GM12878 (cell line): ENCODE data around the gene PARK7.

Experiments used
- ATF2 ChIP-seq: IDR thresholded peaks from 2 replicates; pipeline ENCODE4 v1.6.1; 2012; ENCODE audit warnings: low read length, inconsistent platforms
- CTCF ChIP-seq, 3 experiments: IDR thresholded peaks in 2 of 3; conservative IDR thresholded peaks in 1 of 3; 2 replicates each; pipeline ENCODE4 v1.5.1; 2011; ENCODE audit warnings: low read depth in 3 of 3, low read length in 3 of 3, mild to moderate bottlenecking in 3 of 3, control low read depth in 2 of 3, moderate library complexity in 2 of 3, inconsistent platforms in 1 of 3, mixed read lengths in 1 of 3; ENCODE audit not compliant: control insufficient read depth in 2 of 3, insufficient read depth in 1 of 3; ENCODE audit errors: extremely low read depth in 1 of 3
- EZH2 ChIP-seq: IDR thresholded peaks from 2 replicates; pipeline ENCODE4 v1.6.1; 2012; ENCODE audit warnings: low read depth, mild to moderate bottlenecking, control low read depth, inconsistent platforms, low read length, borderline replicate concordance; ENCODE audit not compliant: control insufficient read depth
- MAX ChIP-seq: IDR thresholded peaks from 2 replicates; pipeline ENCODE4 v1.6.1; 2012; ENCODE audit warnings: low read depth, low read length, improper control_type of control experiment
- NFIC ChIP-seq: IDR thresholded peaks from 2 replicates; pipeline ENCODE4 v1.6.1; 2012; ENCODE audit warnings: low read depth, mild to moderate bottlenecking, inconsistent platforms, low read length, moderate library complexity
- POLR2A ChIP-seq: IDR thresholded peaks from 2 replicates; pipeline ENCODE4 v1.6.1; 2011; ENCODE audit warnings: low read depth, mild to moderate bottlenecking, low read length
- POLR2AphosphoS2 ChIP-seq: IDR thresholded peaks from 2 replicates; pipeline ENCODE4 v1.6.1; 2011; ENCODE audit warnings: low read depth, mild to moderate bottlenecking, low read length, improper control_type of control experiment, moderate library complexity
- RFX5 ChIP-seq: IDR thresholded peaks from 2 replicates; pipeline ENCODE4 v1.6.1; 2011; ENCODE audit warnings: low read depth, low read length, improper control_type of control experiment
- SIN3A ChIP-seq: IDR thresholded peaks from 2 replicates; pipeline ENCODE4 v1.6.1; 2012; ENCODE audit warnings: low read depth, low read length, improper control_type of control experiment
- SPI1 ChIP-seq: IDR thresholded peaks from 2 replicates; pipeline ENCODE4 v1.6.1; 2011; ENCODE audit warnings: low read depth, mild to moderate bottlenecking, low read length, moderate library complexity, borderline replicate concordance; ENCODE audit not compliant: insufficient read depth
- TCF7 ChIP-seq: IDR thresholded peaks from 2 replicates; pipeline ENCODE4 v1.6.1; 2014; ENCODE audit warnings: antibody characterized with exemption, borderline replicate concordance
- YBX1 ChIP-seq: fragments of 450-650 bp; IDR thresholded peaks from 2 replicates; pipeline ENCODE4 v1.6.1; 2016; ENCODE audit warnings: antibody characterized with exemption

- TF ChIP-seq TCF7 (no peak), CTCF (IDR thresholded peaks at IDR 0.05 in 2 of 3, conservative IDR thresholded peaks at IDR 0.05 in 1 of 3; ENCODE audit: control insufficient read depth in 2 of 3, extremely low read depth in 1 of 3, insufficient read depth in 1 of 3, low read depth in 3 of 3, low read length in 3 of 3) (peak; percentile 72 to 81 (median 73)), NFIC (no peak), SPI1 (no peak), POLR2A (no peak), EZH2 (no peak), SIN3A (no peak), RFX5 (no peak), MAX (no peak), YBX1 (no peak), POLR2AphosphoS2 (no peak), ATF2 (no peak)
Measured at GRCh38 chr1:7975212-7975865, 13.8 kb downstream of the PARK7 start.
